B cell (primary cell): ENCODE measurements around the gene NCEH1. TPM values are rescaled to one million over a fixed set of nuclear protein-coding genes. Genes with fewer than 3 reads are reported as not detected.

Experiments used
- ATAC-seq: fragments of 200-7000 bp; cut with Tn5 transposase; one replicate; pipeline ENCODE4 v1.10.0; 2021; ENCODE audit warnings: low read depth, mild to moderate bottlenecking, moderate number of reproducible peaks, moderate library complexity
- CTCF ChIA-PET: fragments of 350-600 bp; sonication (Branson Sonifier 250); formaldehyde crosslinking; loops from one replicate; lab custom pipeline; 2021; ENCODE audit warnings: antibody characterized with exemption, inconsistent platforms; lab: Charles Lee
- POLR2A ChIA-PET: fragments of 350-600 bp; sonication (Branson Sonifier 250); formaldehyde crosslinking; loops from one replicate; lab custom pipeline; 2021; ENCODE audit warnings: antibody characterized with exemption; lab: Charles Lee
- DNase-seq: peaks from one replicate; pipeline ENCODE4 v3.0.0; 2013
- H2AFZ ChIP-seq: 2 replicates; pipeline ENCODE4 v1.6.1; 2012; ENCODE audit warnings: mild to moderate bottlenecking, low read depth, low read length; ENCODE audit not compliant: insufficient read depth, poor library complexity, severe bottlenecking
- H3K27ac ChIP-seq, 2 donors: 1 replicate in 1 of 2; 2 replicates in 1 of 2; pipeline ENCODE4 v1.5.1; 2012 to 2013; ENCODE audit warnings: low read length in 2 of 2, mild to moderate bottlenecking in 2 of 2, moderate library complexity in 1 of 2
- H3K27me3 ChIP-seq, 4 experiments: fragments of 200-600 bp in 1 of 4; sonication (generic) in 1 of 4; replicated peaks in 1 of 4; 1 replicate in 2 of 4; 2 replicates in 2 of 4; pipeline versions ENCODE4 v1.6.1 to v1.7.0; 2013 to 2016; ENCODE audit warnings: low read length in 3 of 4, mild to moderate bottlenecking in 2 of 4, mixed read lengths in 1 of 4, moderate library complexity in 1 of 4; ENCODE audit not compliant: insufficient read depth in 4 of 4, control insufficient read depth in 3 of 4; ENCODE audit errors: control extremely low read depth in 1 of 4
- H3K36me3 ChIP-seq, 2 experiments: replicated peaks in 1 of 2; 1 replicate in 1 of 2; 2 replicates in 1 of 2; pipeline versions ENCODE4 v1.6.1 to v1.7.1; 2013; ENCODE audit warnings: low read length in 1 of 2; ENCODE audit not compliant: insufficient read depth in 2 of 2, control insufficient read depth in 1 of 2; ENCODE audit errors: control extremely low read depth in 1 of 2, extremely low read depth in 1 of 2
- H3K4me1 ChIP-seq, 2 donors: fragments of 200-600 bp in 1 of 2; sonication (generic) in 1 of 2; 1 replicate in 1 of 2; 2 replicates in 1 of 2; pipeline versions ENCODE4 v1.5.1 to v1.6.1; 2013 to 2017; ENCODE audit warnings: low read length in 2 of 2; ENCODE audit not compliant: control insufficient read depth in 2 of 2, insufficient read depth in 2 of 2
- H3K4me2 ChIP-seq: replicated peaks from 2 replicates; pipeline ENCODE3; 2012; ENCODE audit warnings: mild to moderate bottlenecking, low read depth, low read length; ENCODE audit not compliant: poor library complexity, severe bottlenecking
- H3K4me3 ChIP-seq, 5 experiments: fragments of 200-600 bp in 1 of 5; sonication (generic) in 1 of 5; 1 replicate in 3 of 5; 2 replicates in 2 of 5; pipeline versions ENCODE4 v1.5.1 to v1.7.0; 2011 to 2016; ENCODE audit warnings: low read length in 4 of 5, mild to moderate bottlenecking in 4 of 5, low read depth in 2 of 5, control low read depth in 1 of 5, moderate library complexity in 1 of 5; ENCODE audit not compliant: insufficient read depth in 1 of 5; ENCODE audit errors: control extremely low read depth in 1 of 5, extremely low read depth in 1 of 5
- H3K79me2 ChIP-seq: fragments of 200-600 bp; sonication (generic); one replicate; pipeline ENCODE4 v1.6.0; 2016; ENCODE audit warnings: low read length; ENCODE audit not compliant: control insufficient read depth, insufficient read depth
- H3K9ac ChIP-seq: fragments of 200-600 bp; sonication (generic); 2 replicates; pipeline ENCODE4 v1.6.1; 2017; ENCODE audit warnings: mild to moderate bottlenecking, low read length, moderate library complexity
- H3K9me3 ChIP-seq, 3 donors: one replicate each; pipeline versions ENCODE4 v1.6.1 to v1.7.1; 2013; ENCODE audit warnings: low read length in 2 of 3; ENCODE audit not compliant: control insufficient read depth in 2 of 3, insufficient read depth in 1 of 3; ENCODE audit errors: control extremely low read depth in 1 of 3
- H4K20me1 ChIP-seq: 2 replicates; pipeline ENCODE4 v1.6.0; 2012; ENCODE audit warnings: mild to moderate bottlenecking, low read length; ENCODE audit not compliant: insufficient read depth, control insufficient read depth, poor library complexity, severe bottlenecking
- H3K27ac Mint-ChIP-seq: one replicate; pipeline ENCODE4 v1.8.0; 2021; ENCODE audit warnings: mixed read lengths
- H3K27me3 Mint-ChIP-seq: one replicate; pipeline ENCODE4 v1.8.0; 2021; ENCODE audit warnings: mixed read lengths
- H3K4me1 Mint-ChIP-seq: one replicate; pipeline ENCODE4 v1.8.0; 2021; ENCODE audit warnings: mixed read lengths
- H3K4me3 Mint-ChIP-seq: one replicate; pipeline ENCODE4 v1.8.0; 2021; ENCODE audit warnings: mixed read lengths
- H3K9me3 Mint-ChIP-seq: one replicate; pipeline ENCODE4 v1.8.0; 2022; ENCODE audit warnings: mixed read lengths; ENCODE audit not compliant: insufficient read depth
- CTCF ChIP-seq: fragments of 200-600 bp; IDR thresholded peaks from one replicate; pipeline ENCODE4 v1.8.0; 2022; ENCODE audit warnings: antibody characterized with exemption, mild to moderate bottlenecking
- EZH2 ChIP-seq: IDR thresholded peaks from 2 replicates; pipeline ENCODE4 v1.6.1; 2012; ENCODE audit warnings: borderline replicate concordance, low read depth, mild to moderate bottlenecking, moderate library complexity, low read length; ENCODE audit not compliant: insufficient read depth, poor library complexity, severe bottlenecking
- WGBS: methylation state at CpG from one replicate; pipeline ENCODE4 v1.1.5; 2013; ENCODE audit warnings: missing lambda C conversion rate; ENCODE audit not compliant: insufficient coverage; 5-methylcytosine and 5-hydroxymethylcytosine counted together
- intact Hi-C: fragments of 100-400 bp; cut with micrococcal nuclease; formaldehyde crosslinking; loops from one replicate; pipeline ENCODE4 v1.10.0; 2022
- polyA plus RNA-seq: library from polyadenylated mRNA; depleted of rRNA; stranded (reverse); fragments of >200 nt; gene quantifications from 2 replicates; pipeline ENCODE4 v1.2.3, GENCODE V29; 2012
- total RNA-seq, 2 donors: library from RNA; stranded (reverse); fragments of 120-200 nt in 1 of 2; gene quantifications; 1 replicate in 1 of 2; 2 replicates in 1 of 2; pipeline versions ENCODE4 v1.2.3 to v1.2.4, GENCODE V29; 2013 to 2022

NCEH1 gene
- total and polyA plus RNA-seq, 2 donors (not counting 1 experiment from before 2014, with no cell fraction given) = 3.4 to 8.6 TPM

- Histone ChIP-seq H3K4me2 (peak overlapping the region; percentile 92), H4K20me1 (no peaks in the 10 kb centered on the region), H3K36me3 (no peaks in the 10 kb centered on the region), H3K79me2 (no peaks in the 10 kb centered on the region), H3K4me1 (peaks cover 7 to 13% of the 10 kb centered on the region in 2 donors), H2AFZ (peak overlapping the region; percentile 99), H3K27ac (peak overlapping the region in 1 of 2 donors; percentile 62), H3K9ac (peak overlapping the region; percentile 91), H3K9me3 (peaks cover 0 to 3% (median 0%) of the 10 kb centered on the region in 3 donors), H3K4me3 (peak overlapping the region; percentile 71 to 86 (median 82)), H3K27me3 (no peaks in the 10 kb centered on the region)
- no peak for ATAC-seq
- DNase-seq = no peak
- no peak for TF ChIP-seq CTCF
- TF ChIP-seq EZH2 = no peak
- ChIA-PET POLR2A (interaction anchor here (1.7 kb wide), 1 partner anchor 40 kb away, joined by 8 read pairs; the partner anchor contains the start of gene NCEH1), CTCF (interaction anchor here (1.5 to 3.1 kb wide), 4 partner anchors 13 to 79 kb away, joined by 3 to 17 read pairs (median 6); partner anchors contain the start of gene NCEH1)
- no peaks in the 10 kb centered on the region for H3K9me3 Mint-ChIP-seq
- peak overlapping the region; percentile 93 for H3K4me3 Mint-ChIP-seq
- H3K27ac Mint-ChIP-seq = no peak overlapping the region
- intact Hi-C loops = loop anchor here (2.0 kb wide), 2 partner anchors 84 to 228 kb away; partner anchors contain the start of gene TNFSF10
- H3K27me3 Mint-ChIP-seq = no peaks in the 10 kb centered on the region
- 0% methylated on average over 3 of the region's 14 CpGs for WGBS
- H3K4me1 Mint-ChIP-seq = peaks cover 10% of the 10 kb centered on the region
Observed at GRCh38 chr3:172751175-172751704, 40.4 kb upstream of the NCEH1 start.
